H1 (cell line): Measurements from ENCODE around the gene MRPL55. TPM values are rescaled to one million over a fixed set of nuclear protein-coding genes. Genes with fewer than 3 reads are reported as not detected.

Source experiments
- BRCA1 ChIP-seq: IDR thresholded peaks from 2 replicates; pipeline ENCODE4 v1.6.1; 2012; ENCODE audit warnings: low read depth, low read length, improper control_type of control experiment
- HDAC2 ChIP-seq, 2 experiments: fragments of 300-600 bp in 1 of 2; sonication (generic) in 1 of 2; IDR thresholded peaks; 2 replicates each; pipeline ENCODE4 v1.6.1; 2011 to 2012; ENCODE audit warnings: low read depth in 2 of 2, low read length in 2 of 2, mild to moderate bottlenecking in 2 of 2, moderate library complexity in 2 of 2, borderline replicate concordance in 1 of 2, inconsistent platforms in 1 of 2
- JUN ChIP-seq: IDR thresholded peaks from 2 replicates; pipeline ENCODE4 v1.6.1; 2011; ENCODE audit warnings: low read depth, mild to moderate bottlenecking, improper control_type of control experiment, low read length
- KDM5A ChIP-seq: fragments of 200-600 bp; IDR thresholded peaks from 2 replicates; pipeline ENCODE4 v1.7.1; 2012; ENCODE audit warnings: mild to moderate bottlenecking, low read length, inconsistent platforms, mixed read lengths
- PHF8 ChIP-seq: fragments of 200-600 bp; sonication (generic); conservative IDR thresholded peaks from 2 replicates; pipeline ENCODE4 v1.7.1; 2012; ENCODE audit warnings: low read depth, mild to moderate bottlenecking, inconsistent platforms, low read length, moderate library complexity
- POLR2AphosphoS5 ChIP-seq: IDR thresholded peaks from 2 replicates; pipeline ENCODE4 v1.6.1; 2011; ENCODE audit warnings: low read depth, low read length
- SP4 ChIP-seq: IDR thresholded peaks from 2 replicates; pipeline ENCODE4 v1.6.1; 2012; ENCODE audit warnings: low read length, inconsistent platforms
- TAF1 ChIP-seq: IDR thresholded peaks from 2 replicates; pipeline ENCODE4 v1.6.1; 2011; ENCODE audit warnings: mild to moderate bottlenecking, low read depth, low read length
- polyA plus RNA-seq, 7 experiments: library from polyadenylated mRNA; depleted of rRNA in 3 of 7; stranded (reverse) in 5 of 7; unstranded in 2 of 7; fragments of >200 nt in 5 of 7; fragments of 200-250 nt in 2 of 7; gene quantifications; 1 replicate in 5 of 7; 2 replicates in 1 of 7; 4 replicates in 1 of 7; pipeline versions ENCODE4 v1.2.1 to v1.2.3, GENCODE V29; 2011 to 2013; ENCODE audit warnings: missing spikeins in 2 of 7, mixed read lengths in 2 of 7
- total RNA-seq: library from RNA; stranded (reverse); fragmentation: NEBNext Ultra II Directional; extraction: Animal tissue kit (Norgen Biotek cat#: 25700); gene quantifications from 2 replicates; pipeline ENCODE4 v1.2.1, GENCODE V29; 2021
- TF ChIP-seq, protein P1 (sequence below): fragments of 300-600 bp; sonication (generic); IDR thresholded peaks from 2 replicates; pipeline ENCODE4 v1.7.1; 2012; ENCODE audit warnings: low read length, moderate library complexity, mild to moderate bottlenecking, inconsistent platforms; ENCODE audit not compliant: insufficient replicate concordance
- TF ChIP-seq, protein P2 (sequence below): IDR thresholded peaks from 2 replicates; pipeline ENCODE4 v1.6.1; 2011; ENCODE audit warnings: low read length, improper control_type of control experiment

Gene MRPL55
- total and polyA plus RNA-seq, 2 of the 8 experiments (the other 6 are each of a cell fraction or from before 2014, with no cell fraction given), result 59.0 to 244 TPM

DNA sequence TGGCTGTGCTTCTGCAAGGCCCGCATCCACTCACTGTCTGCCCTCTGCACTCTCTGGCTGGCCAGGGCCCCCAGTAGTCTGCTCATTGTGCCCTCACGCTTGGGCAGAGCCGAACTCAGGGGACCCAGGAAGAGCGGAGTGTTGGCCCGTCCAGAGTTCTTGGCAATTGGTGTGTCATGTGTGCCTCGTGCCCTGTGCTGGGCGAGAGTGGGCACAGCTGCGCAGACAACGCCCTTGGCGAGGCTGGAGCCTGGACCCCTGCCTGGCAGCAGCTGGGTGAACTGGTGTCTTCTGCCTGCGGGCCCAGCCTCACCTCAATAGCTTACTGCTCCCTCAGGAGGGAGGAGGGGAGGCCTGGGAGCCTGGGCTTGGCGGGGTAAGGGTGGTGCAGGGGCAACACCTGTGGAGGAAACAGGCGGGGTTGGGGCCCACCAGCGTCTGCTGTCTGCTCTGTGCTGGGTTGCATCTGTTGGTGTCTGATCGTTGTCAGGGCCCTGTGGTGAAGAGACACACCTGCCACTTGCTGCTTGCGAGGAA, 33.1 kb upstream of the MRPL55 start (continued):
- TF ChIP-seq, protein P1, sequence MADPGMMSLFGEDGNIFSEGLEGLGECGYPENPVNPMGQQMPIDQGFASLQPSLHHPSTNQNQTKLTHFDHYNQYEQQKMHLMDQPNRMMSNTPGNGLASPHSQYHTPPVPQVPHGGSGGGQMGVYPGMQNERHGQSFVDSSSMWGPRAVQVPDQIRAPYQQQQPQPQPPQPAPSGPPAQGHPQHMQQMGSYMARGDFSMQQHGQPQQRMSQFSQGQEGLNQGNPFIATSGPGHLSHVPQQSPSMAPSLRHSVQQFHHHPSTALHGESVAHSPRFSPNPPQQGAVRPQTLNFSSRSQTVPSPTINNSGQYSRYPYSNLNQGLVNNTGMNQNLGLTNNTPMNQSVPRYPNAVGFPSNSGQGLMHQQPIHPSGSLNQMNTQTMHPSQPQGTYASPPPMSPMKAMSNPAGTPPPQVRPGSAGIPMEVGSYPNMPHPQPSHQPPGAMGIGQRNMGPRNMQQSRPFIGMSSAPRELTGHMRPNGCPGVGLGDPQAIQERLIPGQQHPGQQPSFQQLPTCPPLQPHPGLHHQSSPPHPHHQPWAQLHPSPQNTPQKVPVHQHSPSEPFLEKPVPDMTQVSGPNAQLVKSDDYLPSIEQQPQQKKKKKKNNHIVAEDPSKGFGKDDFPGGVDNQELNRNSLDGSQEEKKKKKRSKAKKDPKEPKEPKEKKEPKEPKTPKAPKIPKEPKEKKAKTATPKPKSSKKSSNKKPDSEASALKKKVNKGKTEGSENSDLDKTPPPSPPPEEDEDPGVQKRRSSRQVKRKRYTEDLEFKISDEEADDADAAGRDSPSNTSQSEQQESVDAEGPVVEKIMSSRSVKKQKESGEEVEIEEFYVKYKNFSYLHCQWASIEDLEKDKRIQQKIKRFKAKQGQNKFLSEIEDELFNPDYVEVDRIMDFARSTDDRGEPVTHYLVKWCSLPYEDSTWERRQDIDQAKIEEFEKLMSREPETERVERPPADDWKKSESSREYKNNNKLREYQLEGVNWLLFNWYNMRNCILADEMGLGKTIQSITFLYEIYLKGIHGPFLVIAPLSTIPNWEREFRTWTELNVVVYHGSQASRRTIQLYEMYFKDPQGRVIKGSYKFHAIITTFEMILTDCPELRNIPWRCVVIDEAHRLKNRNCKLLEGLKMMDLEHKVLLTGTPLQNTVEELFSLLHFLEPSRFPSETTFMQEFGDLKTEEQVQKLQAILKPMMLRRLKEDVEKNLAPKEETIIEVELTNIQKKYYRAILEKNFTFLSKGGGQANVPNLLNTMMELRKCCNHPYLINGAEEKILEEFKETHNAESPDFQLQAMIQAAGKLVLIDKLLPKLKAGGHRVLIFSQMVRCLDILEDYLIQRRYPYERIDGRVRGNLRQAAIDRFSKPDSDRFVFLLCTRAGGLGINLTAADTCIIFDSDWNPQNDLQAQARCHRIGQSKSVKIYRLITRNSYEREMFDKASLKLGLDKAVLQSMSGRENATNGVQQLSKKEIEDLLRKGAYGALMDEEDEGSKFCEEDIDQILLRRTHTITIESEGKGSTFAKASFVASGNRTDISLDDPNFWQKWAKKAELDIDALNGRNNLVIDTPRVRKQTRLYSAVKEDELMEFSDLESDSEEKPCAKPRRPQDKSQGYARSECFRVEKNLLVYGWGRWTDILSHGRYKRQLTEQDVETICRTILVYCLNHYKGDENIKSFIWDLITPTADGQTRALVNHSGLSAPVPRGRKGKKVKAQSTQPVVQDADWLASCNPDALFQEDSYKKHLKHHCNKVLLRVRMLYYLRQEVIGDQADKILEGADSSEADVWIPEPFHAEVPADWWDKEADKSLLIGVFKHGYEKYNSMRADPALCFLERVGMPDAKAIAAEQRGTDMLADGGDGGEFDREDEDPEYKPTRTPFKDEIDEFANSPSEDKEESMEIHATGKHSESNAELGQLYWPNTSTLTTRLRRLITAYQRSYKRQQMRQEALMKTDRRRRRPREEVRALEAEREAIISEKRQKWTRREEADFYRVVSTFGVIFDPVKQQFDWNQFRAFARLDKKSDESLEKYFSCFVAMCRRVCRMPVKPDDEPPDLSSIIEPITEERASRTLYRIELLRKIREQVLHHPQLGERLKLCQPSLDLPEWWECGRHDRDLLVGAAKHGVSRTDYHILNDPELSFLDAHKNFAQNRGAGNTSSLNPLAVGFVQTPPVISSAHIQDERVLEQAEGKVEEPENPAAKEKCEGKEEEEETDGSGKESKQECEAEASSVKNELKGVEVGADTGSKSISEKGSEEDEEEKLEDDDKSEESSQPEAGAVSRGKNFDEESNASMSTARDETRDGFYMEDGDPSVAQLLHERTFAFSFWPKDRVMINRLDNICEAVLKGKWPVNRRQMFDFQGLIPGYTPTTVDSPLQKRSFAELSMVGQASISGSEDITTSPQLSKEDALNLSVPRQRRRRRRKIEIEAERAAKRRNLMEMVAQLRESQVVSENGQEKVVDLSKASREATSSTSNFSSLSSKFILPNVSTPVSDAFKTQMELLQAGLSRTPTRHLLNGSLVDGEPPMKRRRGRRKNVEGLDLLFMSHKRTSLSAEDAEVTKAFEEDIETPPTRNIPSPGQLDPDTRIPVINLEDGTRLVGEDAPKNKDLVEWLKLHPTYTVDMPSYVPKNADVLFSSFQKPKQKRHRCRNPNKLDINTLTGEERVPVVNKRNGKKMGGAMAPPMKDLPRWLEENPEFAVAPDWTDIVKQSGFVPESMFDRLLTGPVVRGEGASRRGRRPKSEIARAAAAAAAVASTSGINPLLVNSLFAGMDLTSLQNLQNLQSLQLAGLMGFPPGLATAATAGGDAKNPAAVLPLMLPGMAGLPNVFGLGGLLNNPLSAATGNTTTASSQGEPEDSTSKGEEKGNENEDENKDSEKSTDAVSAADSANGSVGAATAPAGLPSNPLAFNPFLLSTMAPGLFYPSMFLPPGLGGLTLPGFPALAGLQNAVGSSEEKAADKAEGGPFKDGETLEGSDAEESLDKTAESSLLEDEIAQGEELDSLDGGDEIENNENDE, result no peak
- TF ChIP-seq POLR2AphosphoS5 (no peak), PHF8 (no peak), JUN (no peak), KDM5A (no peak), TAF1 (no peak), SP4 (no peak), BRCA1 (no peak), HDAC2 (IDR thresholded peaks at IDR 0.05; ENCODE audit: borderline replicate concordance in 1 of 2, low read depth in 2 of 2, low read length in 2 of 2) (no peak)
- TF ChIP-seq, protein P2, sequence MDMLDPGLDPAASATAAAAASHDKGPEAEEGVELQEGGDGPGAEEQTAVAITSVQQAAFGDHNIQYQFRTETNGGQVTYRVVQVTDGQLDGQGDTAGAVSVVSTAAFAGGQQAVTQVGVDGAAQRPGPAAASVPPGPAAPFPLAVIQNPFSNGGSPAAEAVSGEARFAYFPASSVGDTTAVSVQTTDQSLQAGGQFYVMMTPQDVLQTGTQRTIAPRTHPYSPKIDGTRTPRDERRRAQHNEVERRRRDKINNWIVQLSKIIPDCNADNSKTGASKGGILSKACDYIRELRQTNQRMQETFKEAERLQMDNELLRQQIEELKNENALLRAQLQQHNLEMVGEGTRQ, result no peak
